ENCODE data around the gene FRMD5. TPM values are rescaled to one million over a fixed set of nuclear protein-coding genes. Genes with fewer than 3 reads are reported as not detected.

FRMD5 gene
- total RNA-seq, 1 donor from 2014 or later, result not detected

DNA sequence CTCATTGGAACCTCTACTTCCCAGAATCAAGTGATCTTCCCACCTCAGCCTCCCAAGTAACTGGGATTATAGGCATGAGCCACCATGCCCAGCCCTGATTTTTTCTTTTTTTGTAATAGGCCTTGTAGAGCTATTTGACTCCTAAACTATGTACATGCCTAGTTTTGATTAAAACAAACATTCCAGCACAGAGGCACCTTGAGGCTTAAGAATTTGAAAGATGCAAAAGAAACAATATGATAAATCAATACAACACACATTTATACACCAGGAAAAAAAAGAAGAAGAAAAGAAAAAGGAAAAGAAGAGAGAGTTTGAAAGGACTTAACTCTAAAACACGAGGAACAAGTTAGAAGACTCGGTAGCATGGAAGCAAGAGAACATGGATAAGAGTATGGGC lies 13.9 kb upstream of the FRMD5 start:
- H3K27me3 Mint-ChIP-seq (ENCODE audit: unreplicated experiment), result peaks cover 55% of the 10 kb centered on the region
- no peak overlapping the region for H3K4me3 Mint-ChIP-seq (ENCODE audit: unreplicated experiment)
- no peak overlapping the region for H3K27ac Mint-ChIP-seq (ENCODE audit: unreplicated experiment)
- no peaks in the 10 kb centered on the region for H3K36me3 Mint-ChIP-seq (ENCODE audit: unreplicated experiment)
- TF ChIP-seq, protein P1, sequence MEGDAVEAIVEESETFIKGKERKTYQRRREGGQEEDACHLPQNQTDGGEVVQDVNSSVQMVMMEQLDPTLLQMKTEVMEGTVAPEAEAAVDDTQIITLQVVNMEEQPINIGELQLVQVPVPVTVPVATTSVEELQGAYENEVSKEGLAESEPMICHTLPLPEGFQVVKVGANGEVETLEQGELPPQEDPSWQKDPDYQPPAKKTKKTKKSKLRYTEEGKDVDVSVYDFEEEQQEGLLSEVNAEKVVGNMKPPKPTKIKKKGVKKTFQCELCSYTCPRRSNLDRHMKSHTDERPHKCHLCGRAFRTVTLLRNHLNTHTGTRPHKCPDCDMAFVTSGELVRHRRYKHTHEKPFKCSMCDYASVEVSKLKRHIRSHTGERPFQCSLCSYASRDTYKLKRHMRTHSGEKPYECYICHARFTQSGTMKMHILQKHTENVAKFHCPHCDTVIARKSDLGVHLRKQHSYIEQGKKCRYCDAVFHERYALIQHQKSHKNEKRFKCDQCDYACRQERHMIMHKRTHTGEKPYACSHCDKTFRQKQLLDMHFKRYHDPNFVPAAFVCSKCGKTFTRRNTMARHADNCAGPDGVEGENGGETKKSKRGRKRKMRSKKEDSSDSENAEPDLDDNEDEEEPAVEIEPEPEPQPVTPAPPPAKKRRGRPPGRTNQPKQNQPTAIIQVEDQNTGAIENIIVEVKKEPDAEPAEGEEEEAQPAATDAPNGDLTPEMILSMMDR (IDR thresholded peaks at IDR 0.05), result no peak
- no peaks in the 10 kb centered on the region for H3K9me3 Mint-ChIP-seq (ENCODE audit: unreplicated experiment)
- H3K4me1 Mint-ChIP-seq (ENCODE audit: unreplicated experiment), result no peaks in the 10 kb centered on the region
- DNase-seq (ENCODE audit: extremely low spot score, unreplicated experiment), result no peak

DNA sequence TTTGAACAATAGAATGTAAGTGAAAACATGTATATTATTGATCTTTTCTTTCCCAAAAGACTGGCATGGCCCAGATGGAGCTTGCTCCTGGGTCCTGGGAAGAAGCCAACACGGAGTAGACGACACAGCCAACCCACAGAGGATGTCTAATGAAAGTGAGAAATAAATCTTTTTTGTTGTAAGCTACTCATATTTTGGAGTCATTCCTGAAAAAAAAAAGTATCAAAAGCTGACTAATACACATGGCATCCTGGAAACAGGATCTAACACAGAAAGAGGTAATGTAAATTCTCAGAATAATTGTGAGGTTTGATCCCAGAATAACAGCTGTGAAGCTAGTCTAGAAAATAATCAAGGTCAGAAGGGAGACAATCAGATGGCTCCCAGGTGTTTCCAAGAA lies 12.6 kb upstream of the FRMD5 start:
- no peaks in the 10 kb centered on the region for H3K36me3 Mint-ChIP-seq (ENCODE audit: unreplicated experiment)
- TF ChIP-seq, protein P1 (IDR thresholded peaks at IDR 0.05), result no peak
- no peaks in the 10 kb centered on the region for H3K9me3 Mint-ChIP-seq (ENCODE audit: unreplicated experiment)
- no peak overlapping the region for H3K4me3 Mint-ChIP-seq (ENCODE audit: unreplicated experiment)
- no peak for DNase-seq (ENCODE audit: extremely low spot score, unreplicated experiment)
- H3K27ac Mint-ChIP-seq (ENCODE audit: unreplicated experiment), result no peak overlapping the region
- no peaks in the 10 kb centered on the region for H3K4me1 Mint-ChIP-seq (ENCODE audit: unreplicated experiment)
- peaks cover 52% of the 10 kb centered on the region for H3K27me3 Mint-ChIP-seq (ENCODE audit: unreplicated experiment)

DNA sequence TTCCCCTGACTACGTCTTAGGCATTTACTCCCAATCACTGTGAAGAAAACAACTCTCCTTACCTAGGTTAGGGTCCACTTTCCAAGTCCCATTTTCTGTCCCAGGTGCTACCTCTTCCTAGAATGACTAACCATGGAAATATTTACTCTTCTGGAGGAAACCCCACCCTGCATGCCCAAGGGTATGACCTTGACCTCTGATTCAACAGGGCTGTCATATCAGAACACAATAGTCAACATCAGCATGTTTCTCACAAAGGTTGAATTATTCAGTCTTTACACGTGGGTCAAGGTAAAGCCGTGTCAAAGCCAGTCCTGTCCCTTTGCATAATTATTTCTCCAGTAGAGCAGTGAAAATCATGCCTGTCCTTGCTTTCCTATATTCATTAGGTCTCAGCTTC lies 4.3 kb upstream of the FRMD5 start:
- TF ChIP-seq, protein P1 (IDR thresholded peaks at IDR 0.05), result no peak
- no peaks in the 10 kb centered on the region for H3K9me3 Mint-ChIP-seq (ENCODE audit: unreplicated experiment)
- DNase-seq (ENCODE audit: extremely low spot score, unreplicated experiment), result no peak
- H3K4me3 Mint-ChIP-seq (ENCODE audit: unreplicated experiment), result no peak overlapping the region
- peaks cover 8% of the 10 kb centered on the region for H3K4me1 Mint-ChIP-seq (ENCODE audit: unreplicated experiment)
- H3K36me3 Mint-ChIP-seq (ENCODE audit: unreplicated experiment), result no peaks in the 10 kb centered on the region
- no peak overlapping the region for H3K27ac Mint-ChIP-seq (ENCODE audit: unreplicated experiment)
- H3K27me3 Mint-ChIP-seq (ENCODE audit: unreplicated experiment), result peaks cover 81% of the 10 kb centered on the region

DNA sequence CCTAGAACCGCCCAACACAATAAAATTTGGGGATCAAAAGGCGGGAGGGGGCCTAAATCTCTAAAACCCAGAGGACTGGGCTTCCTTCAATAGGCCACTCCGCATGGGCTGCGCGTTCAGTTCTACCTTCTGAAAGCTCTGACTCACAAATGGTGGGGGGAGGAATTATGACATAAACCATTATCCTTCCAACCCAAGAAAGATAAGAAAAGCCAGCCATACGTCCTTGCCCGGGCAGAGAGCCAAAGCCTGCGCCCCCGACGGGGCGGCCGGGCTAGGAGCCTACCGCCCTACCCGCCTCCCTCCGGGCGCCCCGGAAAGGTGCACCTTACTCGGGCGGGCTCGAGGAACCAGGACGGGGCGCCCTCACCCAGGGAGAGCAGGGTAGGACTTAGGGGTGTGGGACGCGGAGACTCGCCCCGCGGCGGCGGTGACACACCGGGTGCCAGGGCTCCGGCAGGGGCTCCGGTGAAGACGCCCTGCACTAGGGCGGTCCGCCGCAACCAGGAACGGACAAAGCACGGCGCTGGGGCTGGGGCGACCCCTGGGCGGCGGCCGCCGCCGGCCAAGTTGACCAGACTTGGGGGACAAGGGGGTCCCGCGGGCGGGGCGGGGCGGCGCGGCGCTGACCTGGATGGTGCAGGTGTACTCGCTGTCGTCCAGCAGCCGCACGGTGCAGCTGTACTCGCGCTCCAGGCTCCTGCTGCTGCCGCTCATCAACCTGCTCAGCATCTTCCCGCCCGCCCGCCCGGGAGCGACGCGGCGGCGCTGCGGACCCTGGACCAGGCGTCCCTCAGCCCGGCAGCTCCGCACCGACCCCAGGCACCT lies 534 bp downstream of the FRMD5 start:
- H3K27me3 Mint-ChIP-seq (ENCODE audit: unreplicated experiment), result peaks cover 82% of the 10 kb centered on the region
- no peaks in the 10 kb centered on the region for H3K36me3 Mint-ChIP-seq (ENCODE audit: unreplicated experiment)
- no peak for DNase-seq (ENCODE audit: extremely low spot score, unreplicated experiment)
- no peaks in the 10 kb centered on the region for H3K9me3 Mint-ChIP-seq (ENCODE audit: unreplicated experiment)
- H3K4me3 Mint-ChIP-seq (ENCODE audit: unreplicated experiment), result peak overlapping the region; percentile 79
- TF ChIP-seq, protein P1 (IDR thresholded peaks at IDR 0.05), result no peak
- H3K27ac Mint-ChIP-seq (ENCODE audit: unreplicated experiment), result no peak overlapping the region
- peaks cover 18% of the 10 kb centered on the region for H3K4me1 Mint-ChIP-seq (ENCODE audit: unreplicated experiment)

DNA sequence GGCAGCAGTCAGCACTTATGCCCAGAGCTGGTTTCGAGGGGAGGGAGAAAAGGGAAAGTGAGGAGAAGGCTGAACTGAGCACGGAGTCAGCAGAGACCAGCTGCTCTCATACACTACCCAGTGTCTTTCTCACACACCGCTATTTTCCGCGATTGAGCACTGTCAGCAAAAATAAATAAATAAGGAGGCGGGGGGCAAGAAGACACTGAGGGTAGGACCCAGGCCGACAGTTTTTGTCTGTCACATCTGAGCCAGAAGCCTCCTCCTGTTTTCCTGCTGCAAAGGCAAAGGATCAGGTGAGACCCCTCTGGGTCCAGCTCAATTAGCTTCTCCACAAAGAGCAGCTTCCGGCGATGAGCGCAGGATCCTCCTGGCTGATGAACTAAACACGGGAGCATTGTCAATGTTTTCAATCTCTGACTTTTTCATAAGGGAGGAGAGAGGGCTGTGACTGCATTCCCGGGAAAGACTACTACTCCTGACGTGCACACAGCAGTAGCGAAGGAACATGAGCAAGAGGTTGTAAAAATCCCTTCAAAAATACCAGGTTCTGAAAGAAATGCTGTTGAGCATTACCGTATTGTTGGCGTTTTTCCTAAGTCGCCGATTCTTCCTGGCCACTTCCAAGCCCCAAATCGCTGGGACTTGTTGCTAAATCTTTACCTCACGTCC lies 1.3 kb downstream of the FRMD5 start:
- Mint-ChIP-seq H3K27ac (ENCODE audit: unreplicated experiment) (no peak overlapping the region), H3K9me3 (ENCODE audit: unreplicated experiment) (no peaks in the 10 kb centered on the region), H3K4me1 (ENCODE audit: unreplicated experiment) (peaks cover 18% of the 10 kb centered on the region), H3K4me3 (ENCODE audit: unreplicated experiment) (peak overlapping the region; percentile 54), H3K36me3 (ENCODE audit: unreplicated experiment) (no peaks in the 10 kb centered on the region), H3K27me3 (ENCODE audit: unreplicated experiment) (peaks cover 79% of the 10 kb centered on the region)
- TF ChIP-seq, protein P1 (IDR thresholded peaks at IDR 0.05), result no peak
- DNase-seq (ENCODE audit: extremely low spot score, unreplicated experiment), result no peak

Data from osteocyte (in vitro differentiated cells).